IMR-90 (cell line): ENCODE measurements around the gene RAB23. TPM values are rescaled to one million over a fixed set of nuclear protein-coding genes. Genes with fewer than 3 reads are reported as not detected.

Experiments
- ATAC-seq: fragments of 200-7000 bp; cut with Tn5 transposase; 2 replicates; pipeline ENCODE4 v1.9.1; 2020; ENCODE audit warnings: low read depth, mild to moderate bottlenecking, moderate library complexity
- BruUV-seq: library from RNA; stranded (reverse); fragments of 400-500 nt; replicated peaks from 2 replicates; lab custom pipeline; 2021; lab: Mats Ljungman, UMichigan
- CTCF ChIA-PET: fragments of 300-600 bp; formaldehyde crosslinking; extraction: SDS; loops from one replicate; lab custom pipeline; 2021; ENCODE audit warnings: antibody characterized with exemption; lab: Yijun Ruan, JAX
- POLR2A ChIA-PET: fragments of 300-600 bp; sonication (Branson Sonifier 250); formaldehyde crosslinking; loops from one replicate; lab custom pipeline; 2022; ENCODE audit warnings: antibody characterized with exemption; ENCODE audit not compliant: unreplicated experiment; lab: Charles Lee
- DNase-seq: peaks from one replicate; pipeline ENCODE4 v3.0.0; 2013
- H2AFZ ChIP-seq: replicated peaks from 2 replicates; pipeline ENCODE3; 2013; ENCODE audit warnings: low read length, mild to moderate bottlenecking; ENCODE audit not compliant: poor library complexity
- H2AK5ac ChIP-seq: 2 replicates; pipeline ENCODE4 v1.6.1; 2013; ENCODE audit warnings: low read depth, low read length, inconsistent platforms
- H2AK9ac ChIP-seq: replicated peaks from 2 replicates; pipeline ENCODE3; 2013; ENCODE audit warnings: mild to moderate bottlenecking, low read depth, low read length, moderate library complexity; ENCODE audit not compliant: poor library complexity
- H2BK120ac ChIP-seq: 2 replicates; pipeline ENCODE4 v1.6.1; 2013; ENCODE audit warnings: low read depth, low read length, inconsistent platforms
- H2BK15ac ChIP-seq: 3 replicates; pipeline ENCODE4 v1.6.1; 2013; ENCODE audit warnings: low read depth, low read length, inconsistent platforms
- H2BK20ac ChIP-seq: 2 replicates; pipeline ENCODE4 v1.6.1; 2013; ENCODE audit warnings: low read depth, mild to moderate bottlenecking, inconsistent platforms, low read length, moderate library complexity
- H2BK5ac ChIP-seq: 2 replicates; pipeline ENCODE4 v1.6.1; 2013; ENCODE audit warnings: mild to moderate bottlenecking, low read depth, low read length, inconsistent platforms; ENCODE audit not compliant: poor library complexity, severe bottlenecking
- H3K14ac ChIP-seq: replicated peaks from 2 replicates; pipeline ENCODE4 v1.6.1; 2013; ENCODE audit warnings: low read depth, low read length, inconsistent platforms
- H3K18ac ChIP-seq: 2 replicates; pipeline ENCODE4 v1.6.1; 2013; ENCODE audit warnings: low read depth, low read length, control low read depth
- H3K23ac ChIP-seq: 2 replicates; pipeline ENCODE4 v1.6.1; 2013; ENCODE audit warnings: low read depth, low read length, inconsistent platforms
- H3K27ac ChIP-seq: 2 replicates; pipeline ENCODE4 v1.5.1; 2013; ENCODE audit warnings: mild to moderate bottlenecking, control low read depth, low read length; ENCODE audit not compliant: insufficient read depth
- H3K27me3 ChIP-seq: 2 replicates; pipeline ENCODE4 v1.6.1; 2013; ENCODE audit warnings: low read length; ENCODE audit not compliant: control insufficient read depth, insufficient read depth
- H3K36me3 ChIP-seq: 2 replicates; pipeline ENCODE4 v1.6.1; 2013; ENCODE audit warnings: low read length, mixed read lengths; ENCODE audit not compliant: control insufficient read depth, insufficient read depth
- H3K4ac ChIP-seq: 2 replicates; pipeline ENCODE4 v1.6.1; 2013; ENCODE audit warnings: low read depth, low read length, inconsistent platforms
- H3K4me1 ChIP-seq: 2 replicates; pipeline ENCODE4 v1.6.1; 2013; ENCODE audit warnings: low read length, mixed read lengths; ENCODE audit not compliant: control insufficient read depth, insufficient read depth
- H3K4me2 ChIP-seq: 2 replicates; pipeline ENCODE4 v1.6.1; 2013; ENCODE audit warnings: low read depth, mild to moderate bottlenecking, control low read depth, low read length, moderate library complexity
- H3K4me3 ChIP-seq: 2 replicates; pipeline ENCODE4 v1.5.1; 2013; ENCODE audit warnings: low read depth, mild to moderate bottlenecking, control low read depth, low read length, moderate library complexity; ENCODE audit not compliant: insufficient read depth
- H3K56ac ChIP-seq: 2 replicates; pipeline ENCODE4 v1.6.1; 2013; ENCODE audit warnings: low read length, inconsistent platforms; ENCODE audit not compliant: insufficient read depth; ENCODE audit errors: extremely low read depth
- H3K79me1 ChIP-seq, 2 experiments: 2 replicates each; pipeline ENCODE4 v1.6.1; 2013; ENCODE audit warnings: low read length in 2 of 2, inconsistent platforms in 1 of 2, low read depth in 1 of 2
- H3K9ac ChIP-seq: 2 replicates; pipeline ENCODE4 v1.6.1; 2013; ENCODE audit warnings: low read depth, low read length, control low read depth
- H3K9me1 ChIP-seq: 2 replicates; pipeline ENCODE4 v1.6.1; 2013; ENCODE audit warnings: low read length, inconsistent platforms; ENCODE audit not compliant: insufficient read depth
- H3K9me3 ChIP-seq: 2 replicates; pipeline ENCODE4 v1.6.1; 2013; ENCODE audit warnings: low read length; ENCODE audit not compliant: control insufficient read depth, insufficient read depth
- H4K20me1 ChIP-seq: 2 replicates; pipeline ENCODE4 v1.6.1; 2013; ENCODE audit warnings: low read length, inconsistent platforms; ENCODE audit not compliant: insufficient read depth
- H4K5ac ChIP-seq: 2 replicates; pipeline ENCODE4 v1.6.1; 2013; ENCODE audit warnings: mild to moderate bottlenecking, low read depth, low read length, control low read depth
- H4K8ac ChIP-seq, 2 experiments: 2 replicates each; pipeline ENCODE4 v1.6.1; 2013; ENCODE audit warnings: low read depth in 2 of 2, low read length in 2 of 2, control low read depth in 1 of 2, inconsistent platforms in 1 of 2
- H4K91ac ChIP-seq: 2 replicates; pipeline ENCODE4 v1.6.1; 2013; ENCODE audit warnings: low read depth, low read length, inconsistent platforms; ENCODE audit not compliant: insufficient read depth
- CEBPB ChIP-seq: IDR thresholded peaks from 2 replicates; pipeline ENCODE4 v1.6.1; 2012; ENCODE audit warnings: low read depth, low read length, improper control_type of control experiment
- CHD1 ChIP-seq: IDR thresholded peaks from 2 replicates; pipeline ENCODE4 v1.6.1; 2012; ENCODE audit warnings: low read depth, low read length, improper control_type of control experiment
- RAD21 ChIP-seq: IDR thresholded peaks from 2 replicates; pipeline ENCODE4 v1.6.1; 2012; ENCODE audit warnings: low read length, improper control_type of control experiment
- WGBS, 2 experiments: methylation state at CpG; one replicate each; pipeline versions ENCODE4 v1.1.5 to v1.1.7; 2013; ENCODE audit warnings: missing lambda C conversion rate in 2 of 2; ENCODE audit not compliant: insufficient read length in 1 of 2; ENCODE audit errors: extremely low coverage in 2 of 2; 5-methylcytosine and 5-hydroxymethylcytosine counted together
- dilution Hi-C: fragments of 300-500 bp; cut with HindIII; formaldehyde crosslinking; loops from one replicate; pipeline ENCODE4 v1.14.3; 2018; ENCODE audit warnings: low sequenced_read_pairs; ENCODE audit not compliant: unreplicated experiment
- in situ Hi-C: fragments of 300-500 bp; cut with MboI; formaldehyde crosslinking; loops from 3 replicates; pipeline ENCODE4 v1.14.3; 2019; ENCODE audit warnings: low sequenced_read_pairs, inconsistent platforms, mixed read lengths
- intact Hi-C: fragments of 100-400 bp; cut with micrococcal nuclease; formaldehyde crosslinking; loops from 2 replicates; pipeline ENCODE4 v1.10.0; 2022
- polyA plus RNA-seq, 3 experiments: library from polyadenylated mRNA; depleted of rRNA; stranded (reverse); fragments of >200 nt; gene quantifications; 2 replicates each; pipeline ENCODE4 v1.2.3, GENCODE V29; 2012; ENCODE audit warnings: low replicate concordance in 1 of 3
- total RNA-seq: library from RNA; depleted of rRNA; stranded (reverse); fragments of >200 nt; gene quantifications from 2 replicates; pipeline ENCODE4 v1.2.3, GENCODE V29; 2012

Gene RAB23
- total and polyA plus RNA-seq, 2 of the 4 experiments (the other 2 are of a cell fraction) = 10.8 to 13.3 TPM

- no peaks in the 10 kb centered on the region for H4K20me1 ChIP-seq
- in situ Hi-C loops = no loop called here
These were observed 80.0 kb downstream of the RAB23 start for GRCh38 chr6:57142178-57142525.

More at GRCh38 chr6:57142178-57142525, 80.0 kb downstream of the RAB23 start:
- Histone ChIP-seq H2BK15ac (no peak overlapping the region), H3K18ac (no peak overlapping the region), H3K9me1 (no peaks in the 10 kb centered on the region; the same call in 1 of the 2 replicates), H3K4me3 (no peak overlapping the region), H3K79me1 (peaks cover 3 to 6% of the 10 kb centered on the region in 2 experiments; a peak in 3 of 4 replicates), H2AK5ac (no peak overlapping the region), H3K36me3 (peaks cover 9% of the 10 kb centered on the region), H3K27me3 (no peaks in the 10 kb centered on the region), H2AK9ac (no peak overlapping the region), H3K56ac (no peak overlapping the region), H2BK5ac (no peak overlapping the region), H4K91ac (no peak overlapping the region), H3K23ac (no peak overlapping the region), H3K4me2 (no peak overlapping the region), H2AFZ (no peak overlapping the region), H2BK120ac (no peak overlapping the region), H3K4me1 (no peaks in the 10 kb centered on the region), H3K9me3 (no peaks in the 10 kb centered on the region), H2BK20ac (no peak overlapping the region), H3K9ac (no peak overlapping the region), H3K14ac (no peak overlapping the region), H3K27ac (no peak overlapping the region), H4K5ac (no peak overlapping the region), H3K4ac (no peak overlapping the region), H4K8ac (no peak overlapping the region)
- dilution Hi-C loops = no loop called here
- TF ChIP-seq CEBPB = no peak
- no peak for TF ChIP-seq CHD1
- TF ChIP-seq RAD21 = no peak
- 50% methylated on average over 1 of the region's 1 CpG; no CpG with 5 or more reads in 1 of the 2 experiments for WGBS, 2 experiments
- ChIA-PET POLR2A (no interaction called here), CTCF (interaction anchor here (1.7 kb wide), 1 partner anchor 11 kb away, joined by 3 read pairs; no protein-coding TSS in a partner anchor)
- no TSS peak for BruUV-seq
- ATAC-seq (no peak), DNase-seq (no peak)
- intact Hi-C loops = no loop called here
